Mononuclear cell (primary cell): Measurements from ENCODE around the gene CCND3. TPM values are rescaled to one million over a fixed set of nuclear protein-coding genes. Genes with fewer than 3 reads are reported as not detected.

Source experiments
- total RNA-seq: library from RNA; depleted of rRNA; stranded (reverse); fragments of >200 nt; gene quantifications from one replicate; pipeline ENCODE4 v1.2.3, GENCODE V29; 2012

CCND3 gene
- total RNA-seq, 1 donor, result 219 TPM

Other genes starting within 250 kb of the CCND3 start
- gene TFEB, start 206.2 kb downstream of the CCND3 start, total RNA-seq, result 18.1 TPM
- gene PGC, start 194.4 kb downstream of the CCND3 start, total RNA-seq, result 0.10 TPM
- 2.1 TPM for gene FRS3, start 161.9 kb downstream of the CCND3 start, total RNA-seq
- 0.31 TPM for gene PRICKLE4, start 161.0 kb downstream of the CCND3 start, total RNA-seq
- 56.3 TPM for gene TOMM6, start 154.1 kb downstream of the CCND3 start, total RNA-seq
- gene USP49, start 46.4 kb downstream of the CCND3 start, total RNA-seq, result 3.5 TPM
- gene MED20, start 20.7 kb downstream of the CCND3 start, total RNA-seq, result 2.5 TPM
- gene BYSL, start 20.3 kb downstream of the CCND3 start, total RNA-seq, result 3.8 TPM
- gene TAF8, start 108.7 kb upstream of the CCND3 start, total RNA-seq, result 25.9 TPM
- not detected for gene C6orf132, start 200.8 kb upstream of the CCND3 start, total RNA-seq
- not detected for gene GUCA1A, start 231.6 kb upstream of the CCND3 start, total RNA-seq